ENCODE results near the gene EXOC3L4. TPM values are rescaled to one million over a fixed set of nuclear protein-coding genes. Genes with fewer than 3 reads are reported as not detected.
A peak's percentile ranks its signal among the peaks of the same experiment; 100 is the strongest.

EXOC3L4 gene
- total RNA-seq, 4 donors from 2014 or later, result under 0.01 to 5.6 (median 0.41) TPM; not detected in 1

DNA sequence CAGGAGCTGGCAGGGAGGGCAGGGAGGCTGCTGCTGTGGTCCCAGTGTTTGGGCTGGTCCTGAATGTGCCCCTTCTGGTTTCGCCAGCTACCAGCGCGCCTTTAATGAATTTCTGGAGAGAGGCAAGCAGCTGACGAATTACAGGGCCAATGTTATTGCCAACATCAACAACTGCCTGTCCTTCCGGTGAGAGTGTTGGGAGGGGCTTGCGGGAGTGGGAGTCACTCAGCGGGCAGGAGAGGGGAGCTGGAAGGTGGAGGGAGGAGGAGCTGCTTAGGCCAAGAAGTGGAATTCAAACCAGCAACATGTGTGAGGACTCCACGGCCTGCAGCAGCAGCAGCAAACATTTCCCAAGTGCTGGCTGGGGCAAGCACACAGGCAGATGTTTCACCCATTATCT is 36.4 kb downstream of the EXOC3L4 start:
- TF ChIP-seq CTCF (IDR thresholded peaks at IDR 0.05) (no peak), POLR2A (IDR thresholded peaks at IDR 0.05) (peak in 1 of 2 donors; percentile 21)
- peak overlapping the region; percentile 91 to 92 for H3K27ac ChIP-seq
- H3K9me3 ChIP-seq, result no peaks in the 10 kb centered on the region
- peaks cover 0 to 17% of the 10 kb centered on the region in 2 donors for H3K4me1 ChIP-seq
- H3K4me3 ChIP-seq, result no peak overlapping the region
- peak; percentile 70 to 88 for DNase-seq
- H3K36me3 ChIP-seq, result no peaks in the 10 kb centered on the region
- no peaks in the 10 kb centered on the region for H3K27me3 ChIP-seq
- intact Hi-C loops (cut with DNase I; ENCODE audit: low total_unique reads), result no loop called here

- no peaks in the 10 kb centered on the region for H3K36me3 ChIP-seq
- no peak overlapping the region for H3K4me3 ChIP-seq
- no peaks in the 10 kb centered on the region for H3K9me3 ChIP-seq
- H3K27me3 ChIP-seq, result no peaks in the 10 kb centered on the region
- H3K4me1 ChIP-seq, result peaks cover 0 to 16% of the 10 kb centered on the region in 2 donors
- peak overlapping the region; percentile 91 to 92 for H3K27ac ChIP-seq
- intact Hi-C loops (cut with DNase I; ENCODE audit: low total_unique reads), result no loop called here
- peak in 1 of 2 donors; percentile 26 for DNase-seq
- no peak for TF ChIP-seq CTCF (IDR thresholded peaks at IDR 0.05)
- TF ChIP-seq POLR2A (IDR thresholded peaks at IDR 0.05), result no peak
Measured at GRCh38 chr14:103131580-103131979, 37.1 kb downstream of the EXOC3L4 start.

DNA sequence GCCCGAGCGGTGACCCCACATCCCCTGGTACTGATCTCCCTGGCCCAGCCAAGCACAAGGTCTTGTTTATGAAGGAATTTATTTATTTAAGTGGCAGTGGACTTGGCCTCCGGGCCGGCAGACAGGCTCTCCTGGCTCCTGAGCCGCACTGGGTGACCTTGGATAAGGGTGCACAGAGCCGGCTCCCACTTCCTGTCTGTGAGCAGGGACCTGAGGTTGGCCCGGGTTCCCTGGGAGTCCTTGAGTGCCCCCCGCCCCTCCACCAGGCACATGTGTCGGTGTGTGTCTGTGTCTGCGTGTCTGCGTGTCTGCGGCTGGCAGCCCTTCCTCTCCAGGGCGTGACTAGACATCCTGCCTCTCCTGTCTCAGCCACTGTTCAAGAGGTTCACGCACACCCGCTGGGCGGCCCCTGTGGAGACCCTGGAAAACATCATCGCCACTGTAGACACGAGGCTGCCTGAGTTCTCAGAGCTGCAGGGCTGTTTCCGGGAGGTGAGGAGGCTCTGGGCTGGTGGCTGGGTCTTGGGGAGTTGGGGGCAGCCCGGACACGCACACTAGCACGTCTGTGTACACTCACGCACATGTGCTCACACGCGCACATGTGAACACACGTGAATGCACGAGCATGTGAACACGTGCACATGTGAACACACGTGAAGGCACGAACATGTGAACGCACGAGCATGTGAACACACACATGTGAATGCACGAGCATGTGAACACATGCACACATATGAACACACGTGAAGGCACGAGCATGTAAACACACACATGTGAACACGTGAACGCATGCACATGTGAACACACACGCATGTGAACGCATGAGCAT is 38.1 kb downstream of the EXOC3L4 start:
- no peaks in the 10 kb centered on the region for H3K27me3 ChIP-seq
- H3K9me3 ChIP-seq, result no peaks in the 10 kb centered on the region
- no peak overlapping the region for H3K4me3 ChIP-seq
- intact Hi-C loops (cut with DNase I; ENCODE audit: low total_unique reads), result no loop called here
- no peaks in the 10 kb centered on the region for H3K36me3 ChIP-seq
- H3K4me1 ChIP-seq, result peaks cover 0 to 13% of the 10 kb centered on the region in 2 donors
- peak in 1 of 2 donors; percentile 22 for DNase-seq
- H3K27ac ChIP-seq, result peak overlapping the region; percentile 91 to 92
- TF ChIP-seq POLR2A (IDR thresholded peaks at IDR 0.05), result no peak
- no peak for TF ChIP-seq CTCF (IDR thresholded peaks at IDR 0.05)

DNA sequence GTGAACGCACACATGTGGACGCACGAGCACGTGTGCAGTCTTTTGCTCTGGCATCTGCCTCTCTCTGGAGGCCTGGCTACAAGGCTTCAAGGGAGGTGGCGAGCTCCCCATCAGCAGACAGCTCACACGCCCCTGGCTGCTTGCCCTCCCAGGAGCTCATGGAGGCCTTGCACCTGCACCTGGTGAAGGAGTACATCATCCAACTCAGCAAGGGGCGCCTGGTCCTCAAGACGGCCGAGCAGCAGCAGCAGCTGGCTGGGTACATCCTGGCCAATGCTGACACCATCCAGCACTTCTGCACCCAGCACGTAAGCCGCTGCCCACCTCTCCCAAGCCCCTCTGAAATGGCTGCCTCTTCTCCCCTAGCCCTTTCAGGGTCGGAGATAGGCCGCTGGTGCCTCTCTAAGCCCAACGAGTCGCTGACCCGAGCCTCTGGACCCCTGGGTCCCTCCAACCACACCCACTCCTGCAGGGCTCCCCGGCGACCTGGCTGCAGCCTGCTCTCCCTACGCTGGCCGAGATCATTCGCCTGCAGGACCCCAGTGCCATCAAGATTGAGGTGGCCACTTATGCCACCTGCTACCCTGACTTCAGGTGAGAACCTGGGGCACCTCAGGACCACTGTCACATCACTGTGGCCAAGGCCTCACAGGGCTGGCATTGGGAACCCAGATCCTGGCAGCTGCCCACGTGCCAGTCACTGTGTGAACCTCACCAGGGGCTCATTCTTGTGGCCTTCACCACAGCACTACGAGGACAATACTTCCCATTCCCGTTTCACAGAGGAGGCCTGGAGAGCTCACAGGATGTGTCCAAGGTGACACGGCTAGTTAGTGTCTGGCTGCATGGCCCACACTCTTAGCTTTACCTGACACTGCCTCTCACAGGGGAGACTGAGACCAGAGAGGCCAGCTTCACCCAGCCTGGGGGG is 39.0 kb downstream of the EXOC3L4 start:
- TF ChIP-seq POLR2A (IDR thresholded peaks at IDR 0.05), result no peak
- TF ChIP-seq CTCF (IDR thresholded peaks at IDR 0.05), result no peak
- no peak overlapping the region for H3K27ac ChIP-seq
- no peak overlapping the region for H3K4me3 ChIP-seq
- intact Hi-C loops (cut with DNase I; ENCODE audit: low total_unique reads), result no loop called here
- H3K27me3 ChIP-seq, result no peaks in the 10 kb centered on the region
- no peaks in the 10 kb centered on the region for H3K9me3 ChIP-seq
- no peaks in the 10 kb centered on the region for H3K36me3 ChIP-seq
- no peak for DNase-seq
- H3K4me1 ChIP-seq, result peaks cover 0 to 20% of the 10 kb centered on the region in 2 donors

Measured in uterus (tissue), 4 donors.